Right cardiac atrium (tissue), 5 donors: ENCODE results near the gene COX6A2. TPM values are rescaled to one million over a fixed set of nuclear protein-coding genes. Genes with fewer than 3 reads are reported as not detected.

Experiments used
- ATAC-seq, 2 donors: fragments of 200-7000 bp; cut with Tn5 transposase; one replicate each; pipeline versions ENCODE4 v1.8.0 to v1.9.1; 2020; ENCODE audit warnings: moderate library complexity in 2 of 2, mild to moderate bottlenecking in 1 of 2
- DNase-seq, 3 donors: peaks; one replicate each; pipeline ENCODE4 v3.0.0-alpha.2; 2020
- H3K27ac ChIP-seq: one replicate; pipeline ENCODE4 v1.5.1; 2013; ENCODE audit warnings: mild to moderate bottlenecking, low read length, control low read depth, moderate library complexity
- H3K27me3 ChIP-seq: one replicate; pipeline ENCODE4 v1.6.1; 2013; ENCODE audit not compliant: control insufficient read depth, insufficient read depth
- H3K4me1 ChIP-seq: one replicate; pipeline ENCODE4 v1.6.1; 2013; ENCODE audit warnings: low read length; ENCODE audit not compliant: control insufficient read depth, insufficient read depth
- H3K4me3 ChIP-seq: one replicate; pipeline ENCODE4 v1.5.1; 2013; ENCODE audit warnings: low read length, control low read depth
- H3K9me3 ChIP-seq: one replicate; pipeline ENCODE4 v1.6.1; 2013; ENCODE audit warnings: low read length; ENCODE audit not compliant: control insufficient read depth
- WGBS: extraction: QIAGEN DNeasy Blood & Tissue Kit; methylation state at CpG from one replicate; pipeline ENCODE4 v1.1.7; 2013; 5-methylcytosine and 5-hydroxymethylcytosine counted together
- intact Hi-C, 4 donors: fragments of 100-400 bp; cut with DNase I; formaldehyde crosslinking; loops; one replicate each; pipeline versions ENCODE4 v1.11.0 to v1.14.0; 2022 to 2023
- polyA plus RNA-seq: library from polyadenylated mRNA; stranded (reverse); fragments of 200-250 nt; gene quantifications from one replicate; pipeline ENCODE4 v1.2.3, GENCODE V29; 2013
- total RNA-seq, 4 donors: library from RNA; stranded (reverse); fragmentation: NEBNext Ultra II Directional; extraction: Animal tissue kit (Norgen Biotek cat#: 25700); gene quantifications; one replicate each; pipeline ENCODE4 v1.2.1, GENCODE V29; 2021
- donor health status: healthy with polysubstance abuse.
- donor health status: DM: no; HTN: yes; CAD: no.
- donor health status: DM: no; HTN: no; CAD: no.
- donor health status: DM: no; HTN: yes; CAD: no; lungs with severe emphysema.
- donor health status: DM: yes; HTN: yes; CAD: no.

Gene COX6A2
- total and polyA plus RNA-seq, 5 donors, result 574 to 4,696 (median 1,072) TPM

GRCh38 chr16:31471875-31472708 is 43.9 kb upstream of the COX6A2 start, which contains the start of gene TGFB1I1:
TGFB1I1 (plus strand) TSS chr16:31472152; CDS start chr16:31472189, 37 bp downstream.
- no peaks in the 10 kb centered on the region for H3K9me3 ChIP-seq
- ATAC-seq (peak; percentile 74 to 81), DNase-seq (peak; percentile 85 to 92 (median 92))
- intact Hi-C loops, result loop anchor here in 1 of 4 donors (10.0 kb wide), 1 partner anchor 223 kb away; no protein-coding TSS in a partner anchor
- peaks cover 5% of the 10 kb centered on the region for H3K4me1 ChIP-seq
- under 1% methylated on average over 63 of the region's 63 CpGs for WGBS
- H3K27me3 ChIP-seq, result no peaks in the 10 kb centered on the region
- H3K4me3 ChIP-seq, result peak within 1 kb of the TSS; percentile 80
- peak within 1 kb of the TSS; percentile 98 for H3K27ac ChIP-seq

GRCh38 chr16:31471241-31471874 is 43.2 kb upstream of the COX6A2 start:
- intact Hi-C loops, result loop anchor here in 1 of 4 donors (10.0 kb wide), 1 partner anchor 223 kb away; no protein-coding TSS in a partner anchor
- ATAC-seq, result no peak
- 25% methylated on average over 15 of the region's 15 CpGs for WGBS
- H3K27ac ChIP-seq, result peak overlapping the region; percentile 49
- H3K4me3 ChIP-seq, result peak overlapping the region; percentile 80
- H3K27me3 ChIP-seq, result no peaks in the 10 kb centered on the region
- no peaks in the 10 kb centered on the region for H3K9me3 ChIP-seq
- H3K4me1 ChIP-seq, result peaks cover 5% of the 10 kb centered on the region
- peak in 1 of 3 donors; percentile 57 for DNase-seq

GRCh38 chr16:31470615-31471014 is 42.5 kb upstream of the COX6A2 start:
- WGBS, result 84% methylated on average over 3 of the region's 3 CpGs
- intact Hi-C loops, result loop anchor here in 1 of 4 donors (10.0 kb wide), 1 partner anchor 224 kb away; no protein-coding TSS in a partner anchor
- Histone ChIP-seq H3K27me3 (no peaks in the 10 kb centered on the region), H3K9me3 (no peaks in the 10 kb centered on the region), H3K4me3 (no peak overlapping the region), H3K4me1 (peaks cover 5% of the 10 kb centered on the region), H3K27ac (no peak overlapping the region)
- ATAC-seq (no peak), DNase-seq (no peak)

- no peaks in the 10 kb centered on the region for H3K27me3 ChIP-seq
- intact Hi-C loops, result no loop called here
- H3K9me3 ChIP-seq, result no peaks in the 10 kb centered on the region
- DNase-seq (peak in 1 of 3 donors; percentile 3), ATAC-seq (no peak)
- no peak overlapping the region for H3K4me3 ChIP-seq
- WGBS, result 86% methylated on average over 5 of the region's 5 CpGs
- peaks cover 5% of the 10 kb centered on the region for H3K4me1 ChIP-seq
- no peak overlapping the region for H3K27ac ChIP-seq
Observed at GRCh38 chr16:31467858-31468257, 39.7 kb upstream of the COX6A2 start.

GRCh38 chr16:31467151-31467773 is 39.1 kb upstream of the COX6A2 start:
- WGBS, result 85% methylated on average over 5 of the region's 5 CpGs
- no peak overlapping the region for H3K27ac ChIP-seq
- no peaks in the 10 kb centered on the region for H3K27me3 ChIP-seq
- H3K4me1 ChIP-seq, result peaks cover 5% of the 10 kb centered on the region
- no peaks in the 10 kb centered on the region for H3K9me3 ChIP-seq
- ATAC-seq, result no peak
- no peak for DNase-seq
- no peak overlapping the region for H3K4me3 ChIP-seq
- intact Hi-C loops, result no loop called here

- DNase-seq (peak in 1 of 3 donors; percentile 46), ATAC-seq (peak in 1 of 2 donors; percentile 2)
- no peaks in the 10 kb centered on the region for H3K9me3 ChIP-seq
- intact Hi-C loops, result no loop called here
- no peak overlapping the region for H3K4me3 ChIP-seq
- peaks cover 4% of the 10 kb centered on the region for H3K4me1 ChIP-seq
- H3K27me3 ChIP-seq, result no peaks in the 10 kb centered on the region
- H3K27ac ChIP-seq, result no peak overlapping the region
- WGBS, result 94% methylated on average over 18 of the region's 18 CpGs
Observed at GRCh38 chr16:31466381-31466841, 38.3 kb upstream of the COX6A2 start.

- Histone ChIP-seq H3K4me1 (no peaks in the 10 kb centered on the region), H3K27me3 (no peaks in the 10 kb centered on the region), H3K27ac (no peak overlapping the region), H3K4me3 (no peak overlapping the region), H3K9me3 (no peaks in the 10 kb centered on the region)
- DNase-seq (peak in 1 of 3 donors; percentile 35), ATAC-seq (no peak)
- WGBS, result 92% methylated on average over 20 of the region's 20 CpGs
- intact Hi-C loops, result no loop called here
Observed at GRCh38 chr16:31465788-31466370, 37.7 kb upstream of the COX6A2 start.

DNA sequence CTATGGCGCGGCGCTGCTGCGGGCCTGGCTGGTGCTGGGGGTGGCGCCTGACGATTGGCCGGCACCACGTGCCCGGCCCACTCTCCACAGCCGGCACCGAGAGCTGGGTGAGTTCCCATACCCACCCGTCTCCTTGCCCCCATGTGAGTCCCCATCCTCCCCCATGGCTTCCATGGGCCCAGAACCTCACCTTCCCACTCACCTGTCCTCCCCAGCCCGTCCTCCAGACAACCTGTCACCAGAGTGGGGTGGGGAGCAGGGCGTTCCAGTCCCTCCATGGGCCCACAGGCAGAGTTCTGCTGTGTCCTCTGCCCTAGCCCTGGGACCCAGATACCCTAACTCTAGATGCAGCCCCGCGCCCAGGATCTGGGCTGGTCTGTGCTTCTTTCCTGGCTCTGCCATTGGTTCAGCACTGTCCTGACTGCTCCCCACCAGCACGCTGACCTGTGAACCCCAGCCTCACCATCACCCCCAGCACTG is 36.7 kb upstream of the COX6A2 start:
- DNase-seq (no peak), ATAC-seq (no peak)
- H3K4me1 ChIP-seq, result no peaks in the 10 kb centered on the region
- H3K9me3 ChIP-seq, result no peaks in the 10 kb centered on the region
- intact Hi-C loops, result no loop called here
- no peak overlapping the region for H3K4me3 ChIP-seq
- 91% methylated on average over 17 of the region's 17 CpGs for WGBS
- no peak overlapping the region for H3K27ac ChIP-seq
- H3K27me3 ChIP-seq, result no peaks in the 10 kb centered on the region

DNA sequence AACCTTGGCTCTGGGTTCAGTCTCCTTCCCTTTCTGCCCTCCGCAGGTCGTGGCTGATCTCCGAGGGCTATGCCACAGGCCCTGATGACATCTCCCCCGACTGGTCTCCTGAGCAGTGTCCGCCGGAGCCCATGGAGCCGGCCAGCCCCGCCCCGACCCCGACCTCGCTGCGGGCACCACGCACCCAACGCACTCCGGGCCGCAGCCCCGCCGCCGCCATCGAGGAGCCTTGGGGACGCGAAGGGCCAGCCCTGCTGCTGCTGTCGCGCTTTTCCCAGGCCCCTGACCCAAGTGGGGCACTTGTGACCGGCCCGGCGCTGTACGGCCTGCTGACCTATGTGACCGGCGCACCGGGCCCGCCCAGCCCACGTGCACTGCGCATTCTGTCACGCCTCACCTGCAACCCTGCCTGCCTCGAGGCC is 36.2 kb upstream of the COX6A2 start:
- intact Hi-C loops, result no loop called here
- H3K4me3 ChIP-seq, result no peak overlapping the region
- H3K27ac ChIP-seq, result no peak overlapping the region
- no peaks in the 10 kb centered on the region for H3K9me3 ChIP-seq
- ATAC-seq (no peak), DNase-seq (no peak)
- 96% methylated on average over 36 of the region's 36 CpGs for WGBS
- H3K27me3 ChIP-seq, result no peaks in the 10 kb centered on the region
- H3K4me1 ChIP-seq, result no peaks in the 10 kb centered on the region

DNA sequence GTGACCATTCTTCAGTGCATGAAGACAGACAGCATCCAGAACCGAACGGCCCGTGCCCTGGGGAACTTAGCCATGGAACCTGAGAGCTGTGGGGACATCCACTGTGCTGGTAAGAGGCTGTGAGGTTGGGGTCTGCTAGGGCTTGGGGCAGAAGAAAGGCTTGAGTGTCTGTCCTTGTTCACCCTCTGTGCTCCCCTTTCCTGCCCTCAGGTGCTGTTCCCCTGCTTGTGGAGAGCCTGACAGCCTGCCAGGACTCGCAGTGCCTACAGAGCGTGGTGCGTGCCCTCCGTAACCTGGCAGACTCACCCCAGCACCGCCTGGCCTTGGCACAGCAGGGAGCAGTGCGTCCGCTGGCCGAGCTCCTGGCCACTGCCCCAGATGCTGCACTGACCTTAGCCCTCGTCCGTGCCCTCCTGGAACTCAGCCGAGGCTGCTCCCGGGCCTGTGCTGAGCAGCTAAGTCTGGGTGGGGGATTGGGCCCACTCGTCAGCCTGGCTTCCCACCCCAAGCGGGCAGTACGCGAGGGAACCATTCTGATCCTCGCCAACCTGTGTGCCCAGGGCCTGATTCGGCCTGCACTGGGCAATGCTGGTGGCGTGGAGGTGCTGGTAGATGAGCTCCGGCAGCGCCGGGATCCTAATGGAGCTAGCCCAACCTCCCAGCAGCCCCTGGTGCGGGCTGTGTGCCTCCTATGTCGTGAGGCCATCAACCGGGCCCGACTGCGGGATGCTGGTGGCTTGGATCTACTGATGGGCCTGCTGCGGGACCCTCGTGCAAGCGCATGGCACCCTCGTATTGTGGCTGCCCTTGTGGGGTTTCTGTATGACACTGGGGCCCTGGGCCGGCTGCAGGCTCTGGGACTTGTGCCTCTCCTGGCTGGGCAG is 34.0 kb upstream of the COX6A2 start:
- WGBS, result 92% methylated on average over 35 of the region's 35 CpGs
- Histone ChIP-seq H3K4me1 (peaks cover under 1% of the 10 kb centered on the region), H3K9me3 (no peaks in the 10 kb centered on the region), H3K4me3 (no peak overlapping the region), H3K27ac (no peak overlapping the region), H3K27me3 (no peaks in the 10 kb centered on the region)
- ATAC-seq, result no peak
- intact Hi-C loops, result no loop called here
- no peak for DNase-seq
